T-helper 17 cell (primary cell): ENCODE measurements around the gene GRAMD1A. TPM values are rescaled to one million over a fixed set of nuclear protein-coding genes. Genes with fewer than 3 reads are reported as not detected.
"Not testable (repeated sequence)": the region's sequence is repeated elsewhere in the genome, so short reads cannot be mapped to it uniquely, and the experiment has no call there.

ENCODE experiments used
- ATAC-seq: fragments of 150-1000 bp; cut with Tn5 transposase; 2 replicates; pipeline ENCODE4 v1.10.0; 2021; ENCODE audit warnings: mild to moderate bottlenecking, moderate library complexity
- DNase-seq, 3 donors: peaks; one replicate each; pipeline versions ENCODE4 v3.0.0 to v3.0.0-alpha.2; 2020 to 2021
- H3K9me3 ChIP-seq: one replicate; pipeline ENCODE4 v1.7.0; 2013; ENCODE audit warnings: low read length, mild to moderate bottlenecking; ENCODE audit not compliant: control insufficient read depth, poor library complexity, severe bottlenecking
- H3K27ac Mint-ChIP-seq: one replicate; pipeline ENCODE4 v1.8.0; 2022; ENCODE audit warnings: mild to moderate bottlenecking, moderate library complexity, mixed read lengths
- H3K27me3 Mint-ChIP-seq: one replicate; pipeline ENCODE4 v1.8.0; 2022; ENCODE audit warnings: mixed read lengths
- H3K36me3 Mint-ChIP-seq: one replicate; pipeline ENCODE4 v1.8.0; 2022; ENCODE audit warnings: low read depth, mixed read lengths
- H3K4me1 Mint-ChIP-seq: one replicate; pipeline ENCODE4 v1.8.0; 2022; ENCODE audit warnings: mild to moderate bottlenecking, mixed read lengths
- H3K4me3 Mint-ChIP-seq: one replicate; pipeline ENCODE4 v1.8.0; 2022; ENCODE audit warnings: mild to moderate bottlenecking, moderate library complexity, mixed read lengths
- total RNA-seq, 4 donors: library from RNA in 2 of 4; stranded (reverse) in 2 of 4; gene quantifications; one replicate each; pipeline ENCODE4 v1.2.3 and lab custom pipeline; 2022 to 2026

GRAMD1A gene
- total RNA-seq, 2 donors from 2014 or later = 153 to 162 TPM

DNA sequence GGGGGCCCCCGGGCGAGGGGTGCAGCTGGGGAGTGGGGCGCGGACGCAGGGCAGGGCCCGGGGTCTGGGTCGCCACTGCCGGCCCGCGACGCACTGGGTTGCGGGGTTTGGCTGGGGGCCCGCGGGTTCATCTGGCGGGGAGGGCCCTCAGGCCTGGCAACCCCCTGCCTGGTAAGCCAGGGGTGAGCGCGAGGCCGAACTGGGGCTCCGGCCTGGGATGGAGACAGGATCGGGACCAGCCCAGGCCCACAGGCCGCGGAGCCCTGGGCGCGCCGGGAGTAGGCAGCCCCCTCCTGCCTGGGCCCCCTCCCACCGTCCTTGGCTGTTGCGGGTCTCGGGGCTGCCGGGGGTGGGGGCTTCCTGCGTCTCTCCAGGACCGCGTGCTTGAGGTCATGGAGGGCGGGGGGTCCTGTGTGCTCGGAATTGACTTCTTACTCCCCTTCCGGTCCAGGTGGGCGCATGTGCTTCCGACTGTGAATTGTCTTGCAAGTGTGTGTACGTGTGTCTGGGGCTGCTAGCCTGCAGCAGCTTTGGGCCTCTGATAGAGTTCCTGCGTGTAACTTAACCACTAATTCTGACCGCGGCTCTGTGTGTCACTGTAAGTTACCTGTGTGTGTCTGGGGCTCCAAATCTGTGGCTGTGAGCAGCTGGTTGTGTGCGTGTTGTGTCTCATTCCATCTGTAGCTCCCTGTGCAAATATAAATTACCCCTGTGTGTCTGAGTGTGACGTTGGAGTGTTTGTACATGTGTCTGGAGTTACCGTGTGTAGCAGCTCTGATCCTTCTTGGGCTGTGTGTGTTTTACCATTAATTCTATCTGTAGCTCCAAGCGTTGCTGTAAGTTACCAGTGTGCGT lies 751 bp downstream of the GRAMD1A start:
- peak overlapping the region; percentile 100 for H3K4me3 Mint-ChIP-seq
- H3K27me3 Mint-ChIP-seq = no peaks in the 10 kb centered on the region
- peaks cover 58% of the 10 kb centered on the region for H3K4me1 Mint-ChIP-seq
- peak in 1 of 3 donors; percentile 49 for DNase-seq
- ATAC-seq = peak; percentile 64
- H3K9me3 ChIP-seq = no peaks in the 10 kb centered on the region
- peak overlapping the region; percentile 99 for H3K27ac Mint-ChIP-seq
- H3K36me3 Mint-ChIP-seq = peaks cover 9% of the 10 kb centered on the region

- no peak for ATAC-seq
- Mint-ChIP-seq H3K27ac (peak overlapping the region; percentile 99), H3K4me3 (peak overlapping the region; percentile 100), H3K4me1 (peaks cover 62% of the 10 kb centered on the region), H3K36me3 (peaks cover 12% of the 10 kb centered on the region), H3K27me3 (no peaks in the 10 kb centered on the region)
- H3K9me3 ChIP-seq = no peaks in the 10 kb centered on the region
- DNase-seq = no peak
Measured at GRCh38 chr19:35002037-35002535, 2.0 kb downstream of the GRAMD1A start.

- no peaks in the 10 kb centered on the region for H3K9me3 ChIP-seq
- Mint-ChIP-seq H3K27ac (peak overlapping the region; percentile 99), H3K4me1 (peaks cover 46% of the 10 kb centered on the region), H3K36me3 (peaks cover 12% of the 10 kb centered on the region), H3K4me3 (peak overlapping the region; percentile 31), H3K27me3 (no peaks in the 10 kb centered on the region)
- no peak for ATAC-seq
- DNase-seq = no peak
Measured at GRCh38 chr19:35004517-35005255, 4.6 kb downstream of the GRAMD1A start.

DNA sequence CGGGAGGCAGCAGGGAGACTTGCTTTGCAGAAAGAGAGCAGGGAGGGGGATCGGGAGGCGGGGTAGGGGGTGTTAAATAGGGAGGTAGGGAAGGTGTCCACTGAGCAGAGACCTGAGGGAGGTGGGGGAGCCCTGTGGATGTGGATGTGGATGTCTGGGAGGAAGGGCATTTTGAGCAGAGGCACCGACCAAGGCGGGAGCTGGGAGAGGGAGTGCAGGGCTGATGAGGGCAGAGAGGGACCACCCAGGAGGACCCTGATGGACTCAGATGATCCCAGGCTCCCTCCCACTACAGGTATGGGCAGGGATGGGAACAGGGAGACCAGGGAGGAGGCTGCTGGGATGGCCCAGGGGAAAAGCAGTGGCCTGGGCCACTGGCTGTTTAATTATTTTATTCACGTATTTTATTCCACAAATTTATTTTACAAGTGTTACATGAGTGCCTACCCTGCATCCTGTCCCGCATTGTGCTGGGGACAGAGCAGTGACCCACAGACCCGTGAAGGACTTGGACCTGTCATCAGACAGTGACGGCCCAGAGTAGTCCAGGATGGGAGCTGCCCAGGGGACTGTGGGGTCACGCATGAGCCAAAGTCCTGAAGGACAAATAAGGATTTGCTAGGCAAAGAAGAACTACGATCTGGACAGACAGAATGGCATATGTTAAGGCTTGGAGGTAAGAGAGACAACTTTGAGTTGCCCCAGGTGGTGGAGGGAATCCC lies 5.3 kb downstream of the GRAMD1A start:
- Mint-ChIP-seq H3K27ac (no peak overlapping the region), H3K4me3 (no peak overlapping the region), H3K4me1 (peaks cover 45% of the 10 kb centered on the region), H3K36me3 (peaks cover 13% of the 10 kb centered on the region), H3K27me3 (no peaks in the 10 kb centered on the region)
- ATAC-seq (no peak), DNase-seq (no peak)
- no peaks in the 10 kb centered on the region for H3K9me3 ChIP-seq

DNA sequence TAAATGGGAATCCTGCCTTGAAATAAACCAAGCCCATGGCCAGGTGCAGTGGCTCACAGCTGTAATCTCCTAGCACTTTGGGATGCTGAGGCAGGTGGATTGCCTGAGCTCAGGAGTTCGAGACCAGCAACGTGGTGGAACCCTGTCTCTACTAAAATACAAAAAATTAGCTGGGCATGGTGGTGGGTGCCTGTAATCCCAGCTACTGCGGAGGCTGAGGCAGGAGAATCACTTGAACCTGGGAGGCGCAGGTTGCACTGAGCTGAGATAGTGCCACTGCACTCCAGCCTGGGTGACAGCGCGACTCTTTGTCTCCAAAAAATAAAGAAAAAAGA lies 5.9 kb downstream of the GRAMD1A start:
- not testable (repeated sequence) for ATAC-seq, DNase-seq, H3K4me3 Mint-ChIP-seq, H3K9me3 ChIP-seq, H3K27ac Mint-ChIP-seq, H3K27me3 Mint-ChIP-seq
- Mint-ChIP-seq H3K36me3 (peaks cover 13% of the 10 kb centered on the region), H3K4me1 (peaks cover 47% of the 10 kb centered on the region)

GRCh38 chr19:35006342-35006998 lies 6.3 kb downstream of the GRAMD1A start:
- peaks cover 9% of the 10 kb centered on the region for H3K36me3 Mint-ChIP-seq
- DNase-seq = no peak
- no peak for ATAC-seq
- H3K27me3 Mint-ChIP-seq = no peaks in the 10 kb centered on the region
- H3K4me1 Mint-ChIP-seq = peaks cover 46% of the 10 kb centered on the region
- peak overlapping the region; percentile 83 for H3K27ac Mint-ChIP-seq
- H3K9me3 ChIP-seq = no peaks in the 10 kb centered on the region
- no peak overlapping the region for H3K4me3 Mint-ChIP-seq

DNA sequence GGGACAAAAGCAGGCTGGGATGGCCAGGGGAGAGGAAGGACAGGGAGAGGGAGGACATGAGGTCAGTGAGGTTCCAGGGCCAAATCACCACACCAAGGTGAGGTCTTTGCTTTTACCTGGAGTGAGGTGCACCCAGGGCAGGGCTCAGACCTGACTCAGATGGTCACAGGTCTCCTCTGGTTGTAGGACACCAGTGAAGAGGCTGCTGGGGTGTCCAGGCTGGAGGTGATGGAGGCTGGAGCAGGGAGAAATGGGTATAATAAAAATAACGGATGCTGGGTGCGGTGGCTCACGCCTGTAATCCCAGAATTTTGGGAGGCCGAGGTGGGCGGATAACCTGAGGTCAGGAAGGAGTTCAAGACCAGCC lies 6.9 kb downstream of the GRAMD1A start:
- ATAC-seq (no peak), DNase-seq (no peak)
- H3K36me3 Mint-ChIP-seq = peaks cover 9% of the 10 kb centered on the region
- no peaks in the 10 kb centered on the region for H3K27me3 Mint-ChIP-seq
- H3K4me1 Mint-ChIP-seq = peaks cover 45% of the 10 kb centered on the region
- no peak overlapping the region for H3K4me3 Mint-ChIP-seq
- H3K27ac Mint-ChIP-seq = peak overlapping the region; percentile 83
- no peaks in the 10 kb centered on the region for H3K9me3 ChIP-seq

DNA sequence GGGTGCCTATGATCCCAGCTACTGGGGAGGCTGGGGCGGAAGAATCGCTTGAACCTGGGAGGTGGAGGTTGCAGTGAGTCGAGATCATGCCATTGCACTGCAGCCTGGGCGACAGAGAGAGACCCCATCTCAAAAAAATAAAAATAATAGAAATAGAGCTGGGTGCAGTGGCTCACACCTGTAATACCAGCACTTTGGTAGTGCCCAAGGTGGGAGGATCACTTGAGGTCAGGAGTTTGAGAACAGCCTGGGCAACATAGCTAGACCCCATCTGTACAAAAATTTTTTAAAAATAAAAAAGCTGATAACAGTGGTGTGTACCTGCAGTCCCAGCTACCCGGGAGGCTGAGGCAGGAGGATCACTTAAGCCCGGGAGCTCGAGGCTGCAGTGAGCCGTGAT lies 7.3 kb downstream of the GRAMD1A start:
- H3K9me3 ChIP-seq, H3K4me3 Mint-ChIP-seq, ATAC-seq, H3K27me3 Mint-ChIP-seq, H3K36me3 Mint-ChIP-seq, DNase-seq: not testable (repeated sequence)
- peak overlapping the region; percentile 83 for H3K27ac Mint-ChIP-seq
- peaks cover 45% of the 10 kb centered on the region for H3K4me1 Mint-ChIP-seq

- no peak for ATAC-seq
- H3K9me3 ChIP-seq = no peaks in the 10 kb centered on the region
- H3K4me1 Mint-ChIP-seq = peaks cover 43% of the 10 kb centered on the region
- no peak for DNase-seq
- H3K36me3 Mint-ChIP-seq = peaks cover 6% of the 10 kb centered on the region
- H3K4me3 Mint-ChIP-seq = no peak overlapping the region
- no peaks in the 10 kb centered on the region for H3K27me3 Mint-ChIP-seq
- H3K27ac Mint-ChIP-seq = peak overlapping the region; percentile 83
Measured at GRCh38 chr19:35008891-35009341, 8.8 kb downstream of the GRAMD1A start.

GRCh38 chr19:35009424-35010415 lies 9.6 kb downstream of the GRAMD1A start:
- H3K36me3 Mint-ChIP-seq = peaks cover 6% of the 10 kb centered on the region
- no peaks in the 10 kb centered on the region for H3K9me3 ChIP-seq
- ATAC-seq (no peak), DNase-seq (no peak)
- H3K4me3 Mint-ChIP-seq = peak overlapping the region; percentile 37
- H3K27ac Mint-ChIP-seq = peak overlapping the region; percentile 98
- peaks cover 46% of the 10 kb centered on the region for H3K4me1 Mint-ChIP-seq
- no peaks in the 10 kb centered on the region for H3K27me3 Mint-ChIP-seq

DNA sequence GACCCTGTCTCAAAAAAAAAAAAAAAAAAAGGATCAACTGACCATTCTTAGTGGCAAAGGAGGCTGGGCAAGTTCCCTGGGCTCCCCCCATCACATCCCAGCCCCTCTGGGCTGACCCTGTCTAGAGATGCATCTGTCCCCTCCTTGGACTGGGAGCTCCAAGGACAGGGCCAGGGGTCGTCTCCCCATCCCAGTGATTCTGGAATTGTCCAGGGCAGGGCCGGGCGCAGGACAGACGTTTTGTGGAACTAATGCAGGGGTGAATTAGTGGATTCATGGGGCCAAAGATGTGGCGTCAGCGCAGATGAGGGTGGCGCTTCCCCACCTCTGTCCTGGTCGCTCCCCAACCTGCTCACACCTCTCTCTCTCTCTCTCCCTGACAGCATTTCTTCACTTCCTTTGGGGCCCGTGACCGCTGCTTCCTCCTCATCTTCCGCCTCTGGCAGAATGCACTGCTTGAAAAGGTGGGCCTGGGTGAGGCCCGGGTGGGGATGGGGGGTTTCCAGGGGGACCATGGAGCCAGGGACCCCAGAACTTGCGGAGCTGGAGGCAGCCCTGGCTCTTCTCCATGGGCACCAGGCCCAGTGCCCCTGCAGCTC lies 11.1 kb downstream of the GRAMD1A start:
- no peaks in the 10 kb centered on the region for H3K9me3 ChIP-seq
- Mint-ChIP-seq H3K27me3 (no peaks in the 10 kb centered on the region), H3K27ac (peak overlapping the region; percentile 98), H3K4me1 (peaks cover 50% of the 10 kb centered on the region), H3K4me3 (peak overlapping the region; percentile 82), H3K36me3 (peaks cover 6% of the 10 kb centered on the region)
- DNase-seq (no peak), ATAC-seq (no peak)
